CD4-positive, alpha-beta T cell treated with Interleukin-21 for 1 hour (primary cell): ENCODE data around the gene FAM43B.
"Not testable (repeated sequence)": the region's sequence is repeated elsewhere in the genome, so short reads cannot be mapped to it uniquely, and the experiment has no call there.

Experiments
- DNase-seq: peaks from one replicate; pipeline ENCODE4 v3.0.0-alpha.2; 2020

Gene FAM43B, protein sequence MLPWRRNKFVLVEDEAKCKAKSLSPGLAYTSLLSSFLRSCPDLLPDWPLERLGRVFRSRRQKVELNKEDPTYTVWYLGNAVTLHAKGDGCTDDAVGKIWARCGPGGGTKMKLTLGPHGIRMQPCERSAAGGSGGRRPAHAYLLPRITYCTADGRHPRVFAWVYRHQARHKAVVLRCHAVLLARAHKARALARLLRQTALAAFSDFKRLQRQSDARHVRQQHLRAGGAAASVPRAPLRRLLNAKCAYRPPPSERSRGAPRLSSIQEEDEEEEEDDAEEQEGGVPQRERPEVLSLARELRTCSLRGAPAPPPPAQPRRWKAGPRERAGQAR

DNA sequence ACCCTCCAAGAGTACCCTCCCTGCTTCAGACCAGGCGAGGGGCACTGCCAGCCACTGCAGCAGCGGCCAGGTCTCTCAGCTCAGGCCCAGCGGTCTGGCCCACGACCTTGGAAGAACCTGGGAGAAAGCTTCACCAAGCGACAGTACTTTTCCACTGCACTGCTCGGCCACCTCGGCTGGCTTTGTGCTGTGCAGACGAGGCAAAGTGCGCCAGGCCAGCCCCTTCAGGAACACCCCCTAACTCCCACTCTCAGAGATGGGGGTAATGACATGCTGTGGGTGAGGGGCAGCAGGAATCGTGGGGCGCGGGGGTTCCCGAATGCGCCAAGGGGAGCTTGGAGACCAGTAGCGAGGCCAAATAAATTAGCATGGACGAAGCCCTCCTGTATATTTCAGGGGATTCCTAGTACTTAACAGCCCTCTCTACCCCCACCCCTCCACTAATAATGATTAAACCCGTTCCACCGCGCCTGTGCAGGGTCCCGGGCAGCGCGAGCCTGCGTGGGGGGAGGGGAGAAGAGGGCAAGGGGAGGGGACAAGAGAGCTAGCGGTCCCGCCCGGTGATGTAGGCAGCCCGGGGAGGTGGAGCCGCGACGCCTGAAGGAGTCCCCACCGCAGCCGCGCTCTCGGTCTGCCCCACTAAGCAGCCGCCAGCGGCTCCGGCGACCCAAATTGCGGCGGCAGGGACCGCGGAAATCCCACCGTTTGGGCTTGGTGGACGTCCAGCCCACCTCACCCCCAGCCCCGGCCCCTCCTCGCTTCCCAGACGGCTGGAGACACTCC is at the start of gene FAM43B:
Gene FAM43B, plus strand, starts transcription at position 629 of the 783 bp plus-strand sequence. CDS start 401 bp downstream, outside the sequence.
- no peak for DNase-seq

DNA sequence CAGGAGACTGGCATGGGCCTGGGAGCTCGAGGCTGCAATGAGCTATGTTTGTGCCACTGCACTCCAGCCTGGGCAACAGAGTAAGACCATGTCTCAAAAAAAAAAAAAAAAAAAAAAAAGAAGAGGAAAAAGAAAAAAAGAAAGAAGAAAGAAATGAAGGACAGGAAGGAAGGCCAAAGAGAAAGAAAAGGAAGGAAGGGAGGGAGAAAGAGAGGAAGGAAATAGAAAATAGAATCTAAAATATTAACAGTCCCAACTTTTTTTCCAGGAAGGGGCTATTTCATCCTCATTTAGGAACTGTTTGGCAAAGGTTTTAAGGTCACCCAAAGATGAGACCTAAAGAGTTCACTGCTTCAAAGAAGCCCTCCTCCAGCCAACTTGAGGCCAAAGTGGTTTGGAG is 46.9 kb upstream of the FAM43B start:
- no peak for DNase-seq

DNA sequence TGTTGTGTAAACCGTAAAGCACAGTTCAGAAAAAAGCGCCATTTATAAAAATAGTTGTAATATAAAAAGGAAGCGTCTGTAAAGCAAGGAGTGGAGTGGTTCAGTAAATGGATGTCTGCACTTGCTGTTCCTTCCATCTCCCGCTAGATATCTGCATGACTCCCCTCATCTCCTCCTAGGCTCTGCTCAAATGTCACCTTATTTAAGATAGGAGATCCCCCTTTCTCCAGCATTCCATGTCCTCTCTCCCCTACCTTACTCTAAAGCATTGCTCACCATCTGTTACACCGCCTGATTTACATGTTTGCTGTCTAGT is 45.2 kb upstream of the FAM43B start:
- no peak for DNase-seq

DNA sequence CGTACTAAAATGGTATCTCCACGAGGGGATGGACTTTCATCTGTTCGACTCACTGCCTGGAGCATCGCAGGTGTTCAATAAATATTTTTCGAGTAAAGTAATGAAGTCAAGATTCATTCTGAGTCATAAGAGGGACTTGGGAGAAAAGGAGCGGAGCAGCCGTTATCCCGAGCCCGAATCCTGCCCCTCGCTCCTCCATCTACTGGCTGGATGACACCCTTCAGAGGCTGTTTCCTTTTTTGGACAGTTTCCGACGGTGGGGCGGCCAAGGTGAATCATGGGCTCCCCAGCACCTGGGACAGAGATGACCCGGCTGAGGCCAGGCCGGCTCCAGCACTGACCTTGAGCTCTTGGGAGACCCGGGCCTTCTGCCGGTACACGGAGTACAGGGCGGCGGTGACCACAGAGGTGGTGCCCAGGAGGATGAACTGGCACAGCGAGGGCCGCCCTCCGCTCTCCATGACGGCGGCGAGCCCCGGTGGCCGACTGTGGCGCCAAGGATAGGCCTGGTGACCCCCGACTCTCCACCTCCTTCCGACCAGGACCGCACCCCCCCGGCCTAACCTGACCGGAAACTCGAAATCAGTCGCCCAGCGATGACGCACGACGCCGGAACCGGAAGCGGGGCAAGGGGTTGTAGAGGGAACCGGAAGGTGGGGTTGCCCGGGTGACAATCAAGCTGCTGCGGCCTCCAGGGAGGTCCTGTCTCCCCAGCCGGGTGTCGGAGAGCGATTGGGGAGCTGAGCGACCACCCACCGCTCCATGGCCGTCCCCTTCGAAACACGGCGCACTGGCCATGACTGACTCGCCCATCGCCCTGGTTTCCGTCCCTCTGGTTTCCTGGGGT is 44.6 kb upstream of the FAM43B start, which contains the start of gene MUL1:
Gene MUL1, minus strand, starts transcription at position 588 of the 847 bp plus-strand sequence. Its CDS starts 127 bp downstream, at position 461.
- peak; percentile 93 for DNase-seq

DNA sequence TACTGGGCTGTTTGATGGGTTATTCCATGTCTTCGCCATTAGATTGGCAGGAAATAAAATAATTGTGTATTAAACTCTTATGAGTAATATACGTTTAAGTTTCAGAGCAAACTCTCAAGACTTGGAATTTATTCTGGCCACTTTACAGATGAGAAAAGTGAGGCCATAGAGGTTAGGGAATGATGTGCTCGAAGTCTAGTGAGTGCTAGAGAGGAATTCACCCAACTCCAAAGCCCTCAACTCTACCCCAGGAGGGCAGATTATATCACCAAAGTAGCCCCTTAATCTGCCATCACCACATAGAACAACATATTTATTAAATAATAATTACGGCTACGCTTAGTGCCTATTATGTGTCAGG is 44.0 kb upstream of the FAM43B start:
- no peak for DNase-seq

DNA sequence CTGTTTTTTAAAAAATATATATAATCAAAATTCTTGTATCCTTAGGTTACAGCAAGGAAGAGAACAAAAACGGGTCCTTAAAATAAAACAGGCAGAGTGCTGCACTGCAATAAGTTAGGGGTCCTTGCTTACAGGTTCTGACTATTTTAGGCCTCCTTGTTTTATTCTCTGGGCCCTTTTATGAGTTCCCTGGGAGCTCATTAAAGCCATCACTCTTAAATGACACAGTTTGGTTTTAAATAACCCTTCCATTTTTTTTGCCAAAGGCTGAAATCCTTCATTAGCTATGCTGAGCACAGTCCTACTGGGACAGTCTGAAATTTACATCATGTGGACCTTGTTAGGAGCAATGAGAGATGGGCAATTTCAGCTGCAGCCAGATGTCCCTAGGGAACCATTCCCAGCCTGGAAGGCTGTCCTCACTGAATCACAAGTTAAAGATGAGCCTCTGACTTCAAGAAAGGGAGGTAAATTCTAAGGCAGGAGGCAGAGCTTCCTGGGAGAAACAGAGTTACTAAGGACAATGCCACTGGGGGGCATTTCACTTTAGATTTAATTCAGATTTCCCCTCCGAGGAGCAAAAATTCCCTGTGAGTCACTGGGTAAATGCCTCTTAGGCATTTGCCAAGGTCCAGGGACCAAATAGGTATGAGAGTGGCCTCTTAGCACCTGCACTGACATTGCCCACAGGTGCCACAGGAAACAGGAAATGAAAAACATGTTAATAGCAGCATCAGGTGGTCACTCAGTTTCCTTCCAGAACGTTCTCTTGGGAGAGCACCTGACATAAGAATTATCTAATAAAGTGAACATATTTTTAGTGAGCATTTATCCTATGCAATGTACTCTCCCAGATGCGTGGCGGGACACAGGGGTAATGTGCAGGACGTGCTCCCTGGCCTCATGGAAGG is 40.6 kb upstream of the FAM43B start:
- no peak for DNase-seq

DNA sequence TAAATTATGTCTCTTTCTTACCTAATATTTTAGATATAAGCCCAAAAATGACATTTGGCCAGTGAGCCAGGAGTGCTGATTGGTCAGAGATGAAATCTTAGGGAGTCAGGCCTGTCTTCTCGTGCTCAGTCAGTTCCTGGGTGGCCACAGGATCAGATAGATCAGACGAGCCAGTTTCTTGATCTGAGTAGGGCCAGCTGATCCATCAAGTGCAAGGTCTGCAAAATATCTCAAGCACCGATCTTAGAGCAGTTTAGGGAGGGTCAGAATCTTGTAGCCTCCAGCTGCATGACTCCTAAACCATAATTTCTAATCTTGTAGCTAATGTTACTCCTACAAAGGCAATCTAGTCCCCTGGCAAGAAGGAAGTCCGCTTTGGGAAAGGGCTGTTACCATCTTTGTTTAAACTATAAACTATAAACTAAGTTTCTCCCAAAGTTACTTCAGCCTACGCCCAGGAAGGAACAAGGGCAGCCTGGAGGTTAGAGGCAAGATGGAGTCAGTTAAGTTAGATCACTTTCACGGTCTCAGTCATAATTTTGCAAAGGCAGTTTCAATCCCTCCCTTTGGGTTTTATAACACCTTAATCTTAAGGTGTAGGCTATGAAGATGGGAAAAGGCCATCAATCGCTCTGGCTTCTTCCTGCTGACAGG is 32.6 kb upstream of the FAM43B start:
- DNase-seq, result not testable (repeated sequence)

DNA sequence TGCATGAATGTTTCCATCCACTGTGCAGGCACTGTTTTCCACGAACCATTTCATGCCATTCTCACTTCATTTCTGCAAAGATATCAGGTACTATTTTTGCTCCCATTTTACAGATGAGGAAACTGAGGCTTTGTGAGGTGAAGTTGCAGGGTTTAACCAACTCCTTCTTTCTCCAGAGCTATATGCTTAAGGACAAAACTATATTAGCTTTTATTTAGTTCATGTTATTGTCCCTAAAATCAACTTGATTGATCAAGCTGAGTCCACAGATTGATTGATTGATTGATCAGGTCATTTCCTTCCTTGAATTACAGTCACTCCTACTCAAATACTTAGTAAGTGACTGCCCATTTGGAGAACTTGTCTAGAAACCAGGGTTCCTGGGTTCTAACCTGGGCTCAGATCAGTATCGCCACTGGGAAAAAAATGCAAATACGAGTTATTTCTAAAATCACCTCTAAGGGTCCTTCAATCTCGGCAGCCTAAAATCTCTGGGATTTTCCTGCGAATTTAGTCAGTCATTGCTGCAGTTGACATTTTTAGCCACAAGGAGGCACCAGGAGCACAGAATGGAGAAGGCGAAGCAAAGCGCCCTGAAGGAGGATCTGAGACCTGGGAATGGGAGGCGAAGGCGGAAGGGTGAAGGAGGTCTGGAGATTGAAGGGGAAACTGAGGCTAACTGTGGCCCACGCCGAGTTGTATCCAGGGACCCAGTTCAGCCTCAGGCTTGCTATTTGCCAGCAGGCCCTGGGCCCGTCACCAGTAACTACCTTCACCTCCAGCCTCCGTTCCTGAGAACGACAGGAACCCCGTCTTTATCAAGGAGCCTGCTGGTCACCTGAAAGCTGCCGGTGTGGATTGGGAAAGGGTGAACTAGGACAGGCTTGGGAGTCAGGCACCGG is 30.2 kb upstream of the FAM43B start:
- peak; percentile 69 for DNase-seq

DNA sequence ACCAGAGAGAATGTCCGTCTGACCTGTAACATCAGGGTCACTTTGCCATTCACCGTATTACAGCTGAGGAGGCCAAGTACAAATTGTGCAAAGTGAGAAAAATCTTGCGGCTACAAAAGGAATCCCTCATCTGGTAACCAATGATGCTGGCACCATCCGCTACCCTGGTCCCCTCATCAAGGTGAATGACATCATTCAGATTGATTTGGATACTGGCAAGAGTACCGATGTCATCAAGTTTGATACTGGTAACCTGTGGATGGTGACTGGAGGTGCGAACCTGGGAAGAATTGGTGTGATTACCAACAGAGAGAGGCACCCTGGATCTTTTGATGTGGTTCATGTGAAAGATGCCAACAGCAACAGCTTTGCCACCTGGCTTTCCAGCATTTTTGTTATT is 26.1 kb upstream of the FAM43B start:
- no peak for DNase-seq

DNA sequence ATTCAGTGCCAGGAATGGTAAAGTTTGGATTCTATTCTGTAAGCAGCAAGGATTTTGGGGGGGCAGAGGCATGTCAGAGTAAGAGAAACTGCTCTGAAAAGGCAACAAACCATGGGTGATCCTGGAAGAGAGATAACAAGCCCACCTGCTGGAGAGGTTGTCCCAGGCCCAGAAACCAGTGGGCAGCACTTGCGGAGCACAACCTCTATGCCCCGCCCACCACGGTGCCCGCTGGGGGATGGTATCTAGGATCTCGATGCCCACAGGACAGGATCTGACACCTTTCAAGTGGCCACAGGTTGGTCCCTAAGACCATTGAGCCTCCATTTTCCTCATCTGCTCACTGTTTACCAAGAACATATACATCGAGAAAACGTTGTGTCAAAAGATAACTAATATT is 24.2 kb upstream of the FAM43B start:
- no peak for DNase-seq

DNA sequence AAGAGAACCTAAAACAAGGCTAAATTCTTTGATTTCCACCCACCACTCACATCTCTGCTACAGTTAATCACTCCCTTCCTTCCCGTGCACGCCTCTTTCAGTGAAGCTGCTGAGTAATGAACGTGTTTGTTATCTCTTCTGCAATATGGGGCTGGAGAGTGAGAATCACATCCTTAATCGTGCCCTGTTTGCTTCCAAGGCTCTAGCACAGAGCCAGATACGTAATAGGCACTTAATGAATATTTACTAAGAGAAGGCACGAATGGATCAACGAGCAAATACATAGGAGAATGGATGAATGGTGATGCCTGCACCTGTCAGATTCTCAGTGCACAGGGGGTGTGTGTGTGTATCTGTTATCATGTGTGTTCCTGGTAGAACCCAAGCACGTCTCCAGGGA is 22.1 kb upstream of the FAM43B start:
- DNase-seq, result no peak

DNA sequence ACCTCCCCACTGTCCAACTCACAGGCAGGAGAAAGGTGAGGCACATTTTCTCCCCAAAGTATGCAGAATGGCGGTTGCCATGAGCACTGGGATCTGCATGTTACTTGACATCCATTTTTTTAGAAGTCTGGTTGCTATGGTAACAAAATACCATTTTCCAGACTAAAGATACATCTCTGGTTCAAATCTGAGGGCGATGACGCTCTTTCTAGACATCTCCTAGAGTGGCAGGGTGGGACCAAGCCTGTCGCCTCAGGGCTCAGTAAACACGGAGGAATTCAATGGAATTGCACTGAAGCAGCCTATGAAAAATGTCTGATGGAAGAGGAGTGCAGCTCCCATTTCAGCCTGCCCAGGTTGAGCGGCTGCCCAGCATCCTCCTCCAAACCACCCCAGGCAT is 21.5 kb upstream of the FAM43B start:
- no peak for DNase-seq

DNA sequence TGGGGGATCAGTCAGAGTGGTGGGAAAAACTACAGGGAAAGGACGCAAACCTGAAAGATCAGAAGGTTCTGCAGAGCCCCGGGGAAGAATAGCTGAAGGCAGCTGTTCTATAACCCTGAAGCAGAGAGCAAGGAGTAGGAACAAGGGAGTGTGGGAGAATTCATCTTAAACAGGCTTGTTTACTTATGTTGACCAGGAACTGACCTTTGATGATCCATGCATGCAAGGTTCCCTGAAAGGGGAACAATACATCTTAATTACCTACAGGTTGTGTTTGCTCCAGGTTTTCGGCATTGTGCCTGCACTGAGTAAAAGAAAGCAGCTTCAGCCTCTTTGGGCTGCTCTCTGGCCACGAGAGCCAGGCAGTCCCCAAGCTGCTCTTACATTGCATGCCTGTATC is 18.7 kb upstream of the FAM43B start:
- no peak for DNase-seq

DNA sequence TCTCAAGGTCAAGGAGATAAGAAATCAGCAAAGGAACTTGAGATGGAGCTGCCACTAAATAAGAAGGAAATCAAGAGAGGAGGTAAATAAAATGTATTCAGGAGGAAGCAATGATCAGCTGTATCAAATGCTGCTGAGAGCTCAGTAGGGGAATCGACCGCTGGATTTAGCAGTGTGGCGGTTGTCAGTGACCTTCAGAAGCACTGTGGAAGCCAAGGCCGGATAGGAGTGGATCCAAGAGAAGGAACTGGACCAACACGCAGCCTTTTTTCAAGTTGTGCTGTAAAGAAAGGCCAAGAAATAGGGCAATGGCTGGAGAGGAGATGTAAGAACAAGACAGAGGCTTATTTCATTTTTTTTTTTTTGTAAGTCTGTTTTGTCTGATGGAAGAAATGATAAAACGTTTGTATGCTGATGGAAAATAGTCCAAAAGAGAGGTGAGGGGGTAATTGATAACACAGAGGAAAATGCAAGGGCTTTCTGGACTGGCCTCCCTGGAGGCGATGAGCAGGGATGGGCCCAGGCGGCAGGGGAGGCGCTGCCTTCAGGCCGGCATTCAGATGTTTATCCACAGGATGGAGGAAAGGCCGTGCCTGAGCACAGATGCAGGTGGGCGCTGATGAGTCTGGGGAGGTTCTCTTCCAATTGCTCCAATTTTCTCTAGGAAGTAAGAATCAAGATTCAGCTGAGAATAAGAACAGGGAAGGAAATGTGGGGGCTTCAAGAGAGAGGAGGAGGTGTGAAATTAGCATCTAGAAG is 17.5 kb upstream of the FAM43B start:
- DNase-seq, result no peak

DNA sequence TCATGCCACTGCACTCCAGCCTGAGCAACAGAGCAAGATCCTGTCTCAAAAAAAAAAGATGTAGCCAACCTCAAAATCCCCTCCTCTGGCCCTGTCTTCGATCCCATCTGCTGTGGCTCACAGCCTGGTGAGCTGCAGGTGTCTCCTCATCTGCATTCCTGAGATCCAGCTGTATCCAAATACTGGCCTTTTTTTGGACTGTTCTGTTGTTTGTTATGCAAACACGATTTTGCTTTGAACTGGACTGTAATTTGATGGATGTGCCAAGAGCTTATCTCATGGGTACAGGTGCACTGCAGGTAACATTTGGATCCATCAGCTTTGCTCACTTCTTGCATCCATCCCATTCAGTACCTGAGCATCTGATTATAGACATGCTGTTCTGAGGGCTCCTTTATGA is 14.1 kb upstream of the FAM43B start:
- no peak for DNase-seq

DNA sequence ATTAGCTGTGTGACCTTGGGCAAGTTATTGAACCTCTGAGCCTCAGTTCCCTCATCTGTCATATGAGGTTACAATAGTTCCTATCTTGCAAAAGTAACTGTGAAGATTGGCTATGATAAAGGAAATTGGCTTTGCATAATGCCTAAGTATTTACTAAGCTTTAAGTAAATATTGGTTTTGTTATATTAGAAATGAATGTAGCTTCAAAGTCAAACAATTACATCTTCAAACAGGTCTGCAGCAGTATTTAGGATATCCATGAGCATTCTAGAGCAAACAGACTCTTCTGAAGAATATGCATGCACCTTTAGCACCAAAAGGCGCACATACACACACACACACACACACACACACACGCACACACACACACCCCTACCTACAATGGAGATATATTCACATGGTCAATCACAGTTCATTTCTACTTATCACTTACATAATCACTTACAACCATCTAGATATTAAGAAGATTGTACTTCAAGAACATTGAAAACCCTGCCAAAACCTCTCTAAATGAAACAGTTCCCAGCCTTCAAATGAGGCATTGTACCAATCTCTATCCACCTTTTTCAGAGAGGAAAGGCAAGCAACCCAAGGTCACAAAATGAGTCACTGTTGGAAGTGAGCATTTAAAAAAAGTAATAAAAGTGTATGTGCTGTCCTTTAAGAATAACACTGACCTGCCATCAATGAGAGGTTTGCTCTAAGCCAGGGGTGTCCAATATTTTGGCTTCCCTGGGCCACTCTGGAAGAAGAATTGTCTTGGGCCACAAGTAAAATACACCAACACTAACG is 13.4 kb upstream of the FAM43B start:
- no peak for DNase-seq

DNA sequence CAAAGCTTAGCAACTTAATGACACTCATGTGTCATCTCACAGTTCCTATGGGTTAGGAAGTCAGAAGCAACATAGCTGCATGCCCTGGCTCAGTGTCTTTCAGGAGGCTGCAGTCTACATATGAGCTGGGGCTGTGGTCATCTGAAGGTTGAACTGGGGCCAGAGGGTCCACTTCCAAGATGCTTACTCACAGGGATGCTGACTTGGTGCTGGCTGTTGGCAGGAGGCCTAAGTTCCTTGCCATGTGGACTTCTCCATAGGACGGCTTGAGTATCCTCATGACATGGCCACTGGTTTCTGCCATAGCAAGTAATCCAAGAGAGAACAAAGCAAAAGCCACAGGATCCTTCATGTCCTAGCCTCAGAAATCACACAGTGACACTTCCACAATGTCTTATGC is 12.1 kb upstream of the FAM43B start:
- DNase-seq, result no peak

DNA sequence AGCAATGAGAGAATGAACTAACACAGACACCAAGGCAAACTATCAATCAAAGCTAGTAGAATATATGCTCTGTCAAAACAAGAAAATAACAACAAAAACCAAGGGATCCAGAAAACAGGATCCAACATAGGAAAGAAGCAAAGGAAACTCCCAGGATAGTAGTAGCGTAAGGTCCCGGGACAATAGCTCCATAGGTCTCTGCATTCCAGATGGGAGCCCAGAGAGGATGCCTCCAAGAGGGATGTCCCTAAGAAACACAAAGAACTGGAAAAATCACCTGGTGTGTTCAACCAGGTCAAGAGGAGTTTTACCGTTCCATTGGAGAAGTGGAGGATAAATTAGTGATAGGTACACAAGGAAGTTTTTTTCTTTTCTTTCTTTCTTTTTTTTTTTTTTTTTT is 5.7 kb upstream of the FAM43B start:
- no peak for DNase-seq

DNA sequence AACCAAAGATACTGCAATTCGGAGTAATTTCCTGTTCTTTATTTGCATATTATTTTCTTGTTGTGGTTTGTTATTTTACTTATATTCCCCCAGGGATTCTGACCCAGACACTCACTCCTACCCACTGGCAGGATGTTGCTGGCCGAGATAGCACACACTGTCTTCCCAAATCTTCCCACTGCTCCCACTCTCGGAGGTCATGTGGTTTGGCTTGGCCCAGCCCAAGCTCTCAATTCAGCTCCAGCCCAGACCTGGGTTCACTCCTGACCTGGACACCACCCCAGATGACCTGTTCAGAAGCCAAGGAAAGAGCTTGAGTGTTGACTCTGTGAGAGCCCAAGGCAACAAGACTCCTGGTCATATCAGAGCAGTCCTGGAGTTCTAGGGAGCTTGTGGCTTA is 1.2 kb upstream of the FAM43B start:
- DNase-seq, result no peak
